Mesenchymal stem cell (in vitro differentiated cells and primary cell): Measurements from ENCODE around the gene PTPRE.
A peak's percentile ranks its signal among the peaks of the same experiment; 100 is the strongest.

ENCODE experiments used
- DNase-seq: peaks from one replicate; pipeline ENCODE4 v3.0.0-alpha.2; 2013
- H2AFZ ChIP-seq: one replicate; pipeline ENCODE4 v1.6.1; 2013; ENCODE audit warnings: low read depth, mild to moderate bottlenecking, control low read depth, inconsistent platforms, low read length, moderate library complexity
- H2AK5ac ChIP-seq: 2 replicates; pipeline ENCODE4 v1.6.1; 2013; ENCODE audit warnings: low read length, moderate library complexity, mild to moderate bottlenecking, inconsistent platforms; ENCODE audit not compliant: severe bottlenecking
- H2BK120ac ChIP-seq: one replicate; pipeline ENCODE4 v1.6.1; 2013; ENCODE audit warnings: low read depth, mild to moderate bottlenecking, inconsistent platforms, low read length, moderate library complexity
- H2BK12ac ChIP-seq, 2 experiments: one replicate each; pipeline ENCODE4 v1.6.1; 2013; ENCODE audit warnings: inconsistent platforms in 2 of 2, low read length in 2 of 2, mild to moderate bottlenecking in 2 of 2, moderate library complexity in 2 of 2, control low read depth in 1 of 2
- H2BK15ac ChIP-seq: one replicate; pipeline ENCODE4 v1.6.1; 2013; ENCODE audit warnings: mild to moderate bottlenecking, low read depth, inconsistent platforms; ENCODE audit not compliant: poor library complexity, severe bottlenecking
- H2BK5ac ChIP-seq: 2 replicates; pipeline ENCODE4 v1.6.1; 2013; ENCODE audit warnings: low read depth, mild to moderate bottlenecking, low read length, control low read depth, inconsistent platforms; ENCODE audit not compliant: poor library complexity, severe bottlenecking
- H3K14ac ChIP-seq, 2 experiments: one replicate each; pipeline ENCODE4 v1.6.1; 2013; ENCODE audit warnings: inconsistent platforms in 2 of 2, low read length in 2 of 2, control low read depth in 1 of 2, mild to moderate bottlenecking in 1 of 2, moderate library complexity in 1 of 2
- H3K18ac ChIP-seq, 2 experiments: one replicate each; pipeline ENCODE4 v1.6.1; 2013; ENCODE audit warnings: inconsistent platforms in 2 of 2, low read length in 2 of 2, control low read depth in 1 of 2, low read depth in 1 of 2, mild to moderate bottlenecking in 1 of 2
- H3K23ac ChIP-seq, 2 experiments: one replicate each; pipeline ENCODE4 v1.6.1; 2013; ENCODE audit warnings: inconsistent platforms in 2 of 2, low read length in 2 of 2, mild to moderate bottlenecking in 2 of 2, moderate library complexity in 2 of 2, control low read depth in 1 of 2
- H3K27ac ChIP-seq: 2 replicates; pipeline ENCODE4 v1.5.1; 2013; ENCODE audit warnings: mild to moderate bottlenecking, moderate library complexity, low read length, control low read depth, inconsistent platforms; ENCODE audit not compliant: poor library complexity, severe bottlenecking
- H3K27me3 ChIP-seq, 2 experiments: 2 replicates each; pipeline versions ENCODE4 v1.6.1 to v1.7.0; 2013; ENCODE audit warnings: low read length in 2 of 2, mild to moderate bottlenecking in 2 of 2, moderate library complexity in 2 of 2, control low read depth in 1 of 2, inconsistent platforms in 1 of 2; ENCODE audit not compliant: control insufficient read depth in 1 of 2, insufficient read depth in 1 of 2
- H3K36me3 ChIP-seq, 2 experiments: 2 replicates each; pipeline versions ENCODE4 v1.6.1 to v1.7.0; 2013; ENCODE audit warnings: low read length in 2 of 2, control low read depth in 1 of 2, inconsistent platforms in 1 of 2, low read depth in 1 of 2, mild to moderate bottlenecking in 1 of 2; ENCODE audit not compliant: insufficient read depth in 2 of 2, control insufficient read depth in 1 of 2
- H3K4ac ChIP-seq, 2 experiments: one replicate each; pipeline ENCODE4 v1.6.1; 2013; ENCODE audit warnings: inconsistent platforms in 2 of 2, low read length in 2 of 2, mild to moderate bottlenecking in 2 of 2, moderate library complexity in 2 of 2, control low read depth in 1 of 2, low read depth in 1 of 2
- H3K4me1 ChIP-seq: 2 replicates; pipeline ENCODE4 v1.6.1; 2013; ENCODE audit warnings: low read depth, low read length, control low read depth; ENCODE audit not compliant: control insufficient read depth, insufficient read depth
- H3K4me2 ChIP-seq: 2 replicates; pipeline ENCODE4 v1.6.1; 2013; ENCODE audit warnings: low read length, mild to moderate bottlenecking, inconsistent platforms; ENCODE audit not compliant: poor library complexity, severe bottlenecking
- H3K4me3 ChIP-seq, 2 experiments: 2 replicates each; pipeline versions ENCODE4 v1.5.1 to v1.7.0; 2013; ENCODE audit warnings: low read length in 2 of 2, mild to moderate bottlenecking in 2 of 2, control low read depth in 1 of 2, low read depth in 1 of 2; ENCODE audit not compliant: insufficient read depth in 1 of 2
- H3K79me1 ChIP-seq: replicated peaks from 2 replicates; pipeline ENCODE4 v1.6.1; 2013; ENCODE audit warnings: mild to moderate bottlenecking, control low read depth, low read length, inconsistent platforms; ENCODE audit not compliant: poor library complexity, severe bottlenecking
- H3K9ac ChIP-seq: 2 replicates; pipeline ENCODE4 v1.7.0; 2013; ENCODE audit warnings: mild to moderate bottlenecking, low read length, moderate library complexity
- H3K9me3 ChIP-seq: 2 replicates; pipeline ENCODE4 v1.7.0; 2013; ENCODE audit warnings: mild to moderate bottlenecking, low read length; ENCODE audit not compliant: control insufficient read depth
- H4K8ac ChIP-seq: one replicate; pipeline ENCODE4 v1.6.1; 2013; ENCODE audit warnings: inconsistent platforms, mild to moderate bottlenecking, low read length, moderate library complexity
- H4K91ac ChIP-seq: one replicate; pipeline ENCODE4 v1.6.1; 2013; ENCODE audit warnings: mild to moderate bottlenecking, low read length, inconsistent platforms
- WGBS: methylation state at CpG from one replicate; pipeline ENCODE4 v1.1.7; 2013; ENCODE audit warnings: mixed read lengths; 5-methylcytosine and 5-hydroxymethylcytosine counted together

PTPRE gene

DNA sequence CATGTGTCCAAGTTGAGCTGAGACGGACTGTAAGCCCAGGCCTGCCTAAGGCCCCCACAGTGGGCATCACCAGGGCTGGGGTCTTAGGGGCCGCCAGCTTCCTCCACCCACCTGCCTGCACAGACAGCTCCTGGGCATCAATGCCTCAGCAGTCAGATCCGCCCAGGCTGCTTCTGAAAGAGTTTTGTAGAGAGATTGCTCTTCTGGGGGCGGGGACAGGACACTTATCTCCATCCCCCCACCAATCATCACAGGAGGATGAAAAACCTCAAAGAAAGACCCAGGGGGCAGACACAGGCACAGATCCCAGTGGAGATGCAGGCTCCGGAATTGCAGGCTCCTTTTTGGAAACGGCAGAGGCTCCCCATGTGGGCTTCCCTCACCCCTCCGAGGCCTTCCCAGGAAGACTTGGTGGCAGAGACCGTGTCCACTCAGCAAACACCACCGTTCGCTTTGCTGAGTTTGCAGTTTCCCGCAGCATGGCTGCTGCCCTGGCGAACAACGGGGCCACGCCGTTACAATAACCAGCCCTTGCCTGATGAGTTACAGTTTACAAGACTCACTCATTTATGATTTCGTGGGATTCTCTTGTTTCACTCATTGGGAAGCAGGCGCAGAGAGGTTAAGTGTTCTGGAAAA lies 122.9 kb downstream of the PTPRE start:
- H3K79me1 ChIP-seq: no peaks in the 10 kb centered on the region
- no peaks in the 10 kb centered on the region for H3K27me3 ChIP-seq
- peaks cover 11% of the 10 kb centered on the region for H3K4me1 ChIP-seq
- no peak overlapping the region for H3K23ac ChIP-seq
- H3K9ac ChIP-seq: no peak overlapping the region
- no peak for DNase-seq
- H3K14ac ChIP-seq: no peak overlapping the region
- H4K8ac ChIP-seq: no peak overlapping the region
- H3K18ac ChIP-seq: no peak overlapping the region
- peak overlapping the region; percentile 10 for H4K91ac ChIP-seq
- peaks cover 0 to 2% of the 10 kb centered on the region in 2 experiments for H3K36me3 ChIP-seq
- H2AFZ ChIP-seq: no peak overlapping the region
- H3K9me3 ChIP-seq: no peaks in the 10 kb centered on the region
- H2BK120ac ChIP-seq: no peak overlapping the region
- no peak overlapping the region for H2BK15ac ChIP-seq
- no peak overlapping the region for H2BK5ac ChIP-seq
- no peak overlapping the region for H2AK5ac ChIP-seq
- no peak overlapping the region for H3K4me3 ChIP-seq
- H3K4me2 ChIP-seq: no peak overlapping the region
- no peak overlapping the region for H3K4ac ChIP-seq
- H2BK12ac ChIP-seq: no peak overlapping the region
- H3K27ac ChIP-seq: no peak overlapping the region
- 79% methylated on average over 15 of the region's 17 CpGs for WGBS

DNA sequence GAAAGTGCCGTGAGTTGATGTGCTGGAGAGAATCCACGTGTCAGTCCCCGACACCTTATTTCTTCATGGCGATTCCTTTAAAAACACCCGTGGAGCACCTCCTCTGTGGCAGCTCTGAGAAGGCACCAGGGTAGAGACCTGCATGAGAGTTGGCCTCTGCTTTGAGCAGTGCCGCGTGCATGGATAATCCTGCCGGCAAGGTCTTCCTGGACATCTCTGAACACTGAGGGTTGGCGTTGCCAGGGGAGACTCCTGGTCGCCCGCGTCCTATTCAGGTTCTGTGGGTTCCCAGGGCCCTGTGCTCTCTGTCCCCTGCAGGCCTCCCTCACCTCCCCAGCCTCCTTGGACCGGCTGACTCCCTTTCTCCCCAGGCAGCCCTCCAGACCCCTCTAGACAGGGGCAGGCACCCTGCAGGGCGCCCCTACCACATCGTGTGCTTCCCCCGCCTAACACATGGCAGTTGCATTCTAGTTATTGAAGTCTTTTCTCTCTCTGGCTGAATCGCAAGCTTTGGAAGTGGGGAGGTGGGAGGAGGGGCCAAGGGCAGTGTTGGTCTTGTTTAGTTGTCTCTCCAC lies 123.7 kb downstream of the PTPRE start:
- peaks cover 0 to 2% of the 10 kb centered on the region in 2 experiments for H3K36me3 ChIP-seq
- H2AFZ ChIP-seq: no peak overlapping the region
- no peak for DNase-seq
- no peak overlapping the region for H2BK15ac ChIP-seq
- H2BK120ac ChIP-seq: no peak overlapping the region
- H3K18ac ChIP-seq: no peak overlapping the region
- H4K91ac ChIP-seq: no peak overlapping the region
- peaks cover 11% of the 10 kb centered on the region for H3K4me1 ChIP-seq
- no peak overlapping the region for H3K4me3 ChIP-seq
- no peak overlapping the region for H4K8ac ChIP-seq
- H3K27ac ChIP-seq: no peak overlapping the region
- no peaks in the 10 kb centered on the region for H3K9me3 ChIP-seq
- H3K4ac ChIP-seq: no peak overlapping the region
- no peak overlapping the region for H3K4me2 ChIP-seq
- no peaks in the 10 kb centered on the region for H3K27me3 ChIP-seq
- no peak overlapping the region for H2BK12ac ChIP-seq
- no peak overlapping the region for H2AK5ac ChIP-seq
- H3K9ac ChIP-seq: no peak overlapping the region
- no peak overlapping the region for H2BK5ac ChIP-seq
- H3K23ac ChIP-seq: no peak overlapping the region
- no peak overlapping the region for H3K14ac ChIP-seq
- H3K79me1 ChIP-seq: no peaks in the 10 kb centered on the region
- WGBS: 89% methylated on average over 17 of the region's 17 CpGs

DNA sequence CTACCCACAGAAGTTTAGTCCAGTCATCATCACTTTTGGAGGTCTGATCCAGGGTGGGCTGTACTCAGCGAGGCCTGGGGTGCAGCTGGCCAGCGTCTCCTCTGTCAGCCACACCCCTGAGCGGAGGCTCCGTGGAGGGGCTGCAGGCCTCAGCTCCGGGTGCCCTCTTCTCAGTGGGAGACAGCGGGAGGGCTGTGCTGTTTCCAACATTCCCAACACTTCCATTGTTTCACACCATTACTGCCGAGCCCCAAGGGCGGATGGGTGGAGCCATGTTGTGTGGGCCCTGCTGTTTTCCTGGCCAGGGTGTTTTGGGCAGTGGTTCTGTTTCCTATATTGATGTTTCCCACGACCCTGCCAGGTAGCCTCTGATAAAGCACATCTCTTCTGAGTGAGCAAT lies 124.3 kb downstream of the PTPRE start:
- no peak overlapping the region for H3K4ac ChIP-seq
- no peak overlapping the region for H3K4me2 ChIP-seq
- WGBS: 92% methylated on average over 8 of the region's 9 CpGs
- H3K4me3 ChIP-seq: no peak overlapping the region
- H3K18ac ChIP-seq: no peak overlapping the region
- no peak overlapping the region for H4K91ac ChIP-seq
- H3K14ac ChIP-seq: no peak overlapping the region
- no peak overlapping the region for H2BK120ac ChIP-seq
- H3K36me3 ChIP-seq: peaks cover 0 to 2% of the 10 kb centered on the region in 2 experiments
- H2AFZ ChIP-seq: no peak overlapping the region
- H4K8ac ChIP-seq: no peak overlapping the region
- no peak overlapping the region for H2BK12ac ChIP-seq
- H3K27ac ChIP-seq: no peak overlapping the region
- H2BK5ac ChIP-seq: no peak overlapping the region
- no peak overlapping the region for H2BK15ac ChIP-seq
- H3K27me3 ChIP-seq: no peaks in the 10 kb centered on the region
- H3K4me1 ChIP-seq: peaks cover 8% of the 10 kb centered on the region
- H3K9ac ChIP-seq: no peak overlapping the region
- no peaks in the 10 kb centered on the region for H3K79me1 ChIP-seq
- H2AK5ac ChIP-seq: no peak overlapping the region
- no peak for DNase-seq
- no peak overlapping the region for H3K23ac ChIP-seq
- no peaks in the 10 kb centered on the region for H3K9me3 ChIP-seq

DNA sequence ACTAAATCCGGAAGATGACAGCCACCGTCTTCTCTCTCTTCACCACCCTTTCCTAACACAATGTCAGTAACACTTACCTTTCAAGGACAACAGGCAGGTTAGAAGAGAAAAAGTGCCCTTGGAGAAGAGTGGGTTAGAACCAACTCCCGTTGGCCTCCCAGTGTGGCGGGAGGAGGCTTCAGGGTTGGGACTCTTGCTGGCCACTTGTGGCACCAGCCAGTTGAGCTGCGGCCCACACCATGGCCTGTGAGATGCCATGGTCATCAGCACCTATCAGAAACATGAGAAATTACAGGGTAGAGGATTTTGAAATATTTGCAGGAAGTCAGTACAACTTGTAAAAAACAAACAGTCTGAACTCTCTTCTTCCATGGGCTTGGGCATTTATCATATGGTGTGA lies 125.6 kb downstream of the PTPRE start:
- H2AFZ ChIP-seq: no peak overlapping the region
- H3K36me3 ChIP-seq: peaks cover 0 to 2% of the 10 kb centered on the region in 2 experiments
- WGBS: 90% methylated on average over 5 of the region's 5 CpGs
- no peak overlapping the region for H2AK5ac ChIP-seq
- no peak overlapping the region for H3K9ac ChIP-seq
- no peak overlapping the region for H2BK15ac ChIP-seq
- H2BK120ac ChIP-seq: no peak overlapping the region
- no peak overlapping the region for H3K18ac ChIP-seq
- H4K8ac ChIP-seq: no peak overlapping the region
- no peak overlapping the region for H3K23ac ChIP-seq
- DNase-seq: no peak
- no peaks in the 10 kb centered on the region for H3K27me3 ChIP-seq
- H3K4me3 ChIP-seq: no peak overlapping the region
- no peak overlapping the region for H2BK5ac ChIP-seq
- H3K27ac ChIP-seq: no peak overlapping the region
- no peaks in the 10 kb centered on the region for H3K79me1 ChIP-seq
- H3K4ac ChIP-seq: no peak overlapping the region
- no peak overlapping the region for H2BK12ac ChIP-seq
- H3K14ac ChIP-seq: no peak overlapping the region
- H3K4me2 ChIP-seq: no peak overlapping the region
- H4K91ac ChIP-seq: no peak overlapping the region
- H3K4me1 ChIP-seq: peaks cover 8% of the 10 kb centered on the region
- H3K9me3 ChIP-seq: no peaks in the 10 kb centered on the region
